SK-N-SH treated with all-trans-retinoic acid at 6 μM for 48 hours (cell line): ENCODE measurements around the gene ZFP92.

ENCODE experiments used
- ATAC-seq: fragments of 200-7000 bp; cut with Tn5 transposase; 3 replicates; pipeline ENCODE4 v1.9.1; 2020; ENCODE audit warnings: mild to moderate bottlenecking, moderate library complexity
- ARNTL ChIP-seq: fragments of 450-650 bp; formaldehyde crosslinking; IDR thresholded peaks from 2 replicates; pipeline ENCODE4 v1.5.0; 2020; ENCODE audit warnings: low read depth, mild to moderate bottlenecking, moderate library complexity, borderline replicate concordance
- BACH2 ChIP-seq: fragments of 250-450 bp; sonication (Bioruptor Pico); IDR thresholded peaks from 2 replicates; pipeline ENCODE4 v1.9.0; 2021; ENCODE audit warnings: mild to moderate bottlenecking, borderline replicate concordance
- CSDC2 ChIP-seq: fragments of 250-450 bp; sonication (Bioruptor Pico); IDR thresholded peaks from 2 replicates; pipeline ENCODE4 v1.5.0; 2020; ENCODE audit warnings: mild to moderate bottlenecking, moderate library complexity
- ESRRG ChIP-seq: fragments of 250-450 bp; sonication (Bioruptor Pico); IDR thresholded peaks from 2 replicates; pipeline ENCODE4 v1.6.1; 2021; ENCODE audit warnings: mild to moderate bottlenecking
- GLIS3 ChIP-seq: fragments of 250-450 bp; sonication (Bioruptor Pico); IDR thresholded peaks from 2 replicates; pipeline ENCODE4 v1.5.0; 2020; ENCODE audit warnings: mild to moderate bottlenecking, moderate library complexity
- ISL1 ChIP-seq: fragments of 250-450 bp; sonication (Bioruptor Pico); IDR thresholded peaks from 2 replicates; pipeline ENCODE4 v2.1.2; 2022; ENCODE audit warnings: mild to moderate bottlenecking, moderate library complexity
- OSR1 ChIP-seq: fragments of 250-450 bp; sonication (Bioruptor Pico); IDR thresholded peaks from 2 replicates; pipeline ENCODE4 v1.8.0; 2022; ENCODE audit warnings: moderate library complexity, mild to moderate bottlenecking, inconsistent platforms
- RARB ChIP-seq: fragments of 250-450 bp; sonication (Bioruptor Pico); IDR thresholded peaks from 2 replicates; pipeline ENCODE4 v1.8.0; 2021; ENCODE audit warnings: mild to moderate bottlenecking, moderate library complexity
- TOX ChIP-seq: fragments of 250-450 bp; sonication (Bioruptor Pico); IDR thresholded peaks from 2 replicates; pipeline ENCODE4 v1.8.0; 2021; ENCODE audit warnings: mild to moderate bottlenecking, moderate library complexity, borderline replicate concordance
- ZC3H10 ChIP-seq: fragments of 250-450 bp; sonication (Bioruptor Pico); IDR thresholded peaks from 2 replicates; pipeline ENCODE4 v1.5.1; 2021; ENCODE audit warnings: mild to moderate bottlenecking, moderate library complexity
- ZFP3 ChIP-seq: fragments of 250-450 bp; sonication (Bioruptor Pico); IDR thresholded peaks from 2 replicates; pipeline ENCODE4 v1.5.0; 2020; ENCODE audit warnings: mild to moderate bottlenecking, moderate library complexity
- ZFP30 ChIP-seq: fragments of 450-650 bp; formaldehyde crosslinking; IDR thresholded peaks from 2 replicates; pipeline ENCODE4 v1.5.0; 2022; ENCODE audit warnings: mild to moderate bottlenecking, moderate library complexity
- ZNF565 ChIP-seq: fragments of 450-650 bp; formaldehyde crosslinking; conservative IDR thresholded peaks from 2 replicates; pipeline ENCODE4 v1.5.0; 2020; ENCODE audit warnings: low read depth, mild to moderate bottlenecking, moderate library complexity
- ZNF70 ChIP-seq: fragments of 450-650 bp; formaldehyde crosslinking; IDR thresholded peaks from 2 replicates; pipeline ENCODE4 v1.5.0; 2020; ENCODE audit warnings: mild to moderate bottlenecking, moderate library complexity
- ZNF8 ChIP-seq: fragments of 450-650 bp; formaldehyde crosslinking; IDR thresholded peaks from 2 replicates; pipeline ENCODE4 v1.5.0; 2020; ENCODE audit warnings: mild to moderate bottlenecking, moderate library complexity
- TF ChIP-seq, protein P1 (sequence below): fragments of 250-450 bp; sonication (Bioruptor Pico); IDR thresholded peaks from 2 replicates; pipeline ENCODE4 v1.5.1; 2021; ENCODE audit warnings: mild to moderate bottlenecking, moderate library complexity
- TF ChIP-seq, protein P2 (sequence below): fragments of 250-450 bp; sonication (Bioruptor Pico); IDR thresholded peaks from 2 replicates; pipeline ENCODE4 v1.5.1; 2020; ENCODE audit warnings: low read depth, mild to moderate bottlenecking, moderate library complexity
- TF ChIP-seq, protein P3 (sequence below): fragments of 250-450 bp; sonication (Bioruptor Pico); IDR thresholded peaks from 2 replicates; pipeline ENCODE4 v1.8.0; 2021; ENCODE audit warnings: low read depth, mild to moderate bottlenecking, moderate library complexity, borderline replicate concordance
- TF ChIP-seq, protein P4 (sequence below): fragments of 250-450 bp; sonication (Bioruptor Pico); IDR thresholded peaks from 2 replicates; pipeline ENCODE4 v1.8.0; 2020; ENCODE audit warnings: mild to moderate bottlenecking, moderate library complexity, borderline replicate concordance
- TF ChIP-seq, protein P5 (sequence below): fragments of 250-450 bp; sonication (Bioruptor Pico); IDR thresholded peaks from 2 replicates; pipeline ENCODE4 v1.5.0; 2020; ENCODE audit warnings: mild to moderate bottlenecking, moderate library complexity

ZFP92 gene

DNA sequence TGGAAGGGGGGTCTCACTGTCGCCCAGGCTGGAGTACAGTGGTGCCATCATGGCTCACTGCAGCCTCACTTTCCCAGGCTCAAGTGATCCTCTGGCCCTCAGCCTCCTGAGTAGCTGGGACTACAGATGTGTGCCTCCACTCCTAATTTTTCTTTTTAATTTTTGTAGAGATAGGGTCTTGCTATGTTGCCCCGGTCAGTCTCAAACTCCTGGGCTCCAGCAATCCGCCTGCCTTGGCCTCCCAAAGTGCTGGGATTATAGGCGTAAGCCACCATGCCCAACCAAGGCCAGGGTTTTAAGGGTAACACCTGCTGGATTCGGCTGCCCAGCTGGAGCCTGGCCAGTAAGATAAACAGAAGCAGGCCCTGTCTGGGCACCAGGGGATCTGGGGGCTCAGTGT is 31.2 kb downstream of the ZFP92 start (continued):
- TF ChIP-seq, protein P1, sequence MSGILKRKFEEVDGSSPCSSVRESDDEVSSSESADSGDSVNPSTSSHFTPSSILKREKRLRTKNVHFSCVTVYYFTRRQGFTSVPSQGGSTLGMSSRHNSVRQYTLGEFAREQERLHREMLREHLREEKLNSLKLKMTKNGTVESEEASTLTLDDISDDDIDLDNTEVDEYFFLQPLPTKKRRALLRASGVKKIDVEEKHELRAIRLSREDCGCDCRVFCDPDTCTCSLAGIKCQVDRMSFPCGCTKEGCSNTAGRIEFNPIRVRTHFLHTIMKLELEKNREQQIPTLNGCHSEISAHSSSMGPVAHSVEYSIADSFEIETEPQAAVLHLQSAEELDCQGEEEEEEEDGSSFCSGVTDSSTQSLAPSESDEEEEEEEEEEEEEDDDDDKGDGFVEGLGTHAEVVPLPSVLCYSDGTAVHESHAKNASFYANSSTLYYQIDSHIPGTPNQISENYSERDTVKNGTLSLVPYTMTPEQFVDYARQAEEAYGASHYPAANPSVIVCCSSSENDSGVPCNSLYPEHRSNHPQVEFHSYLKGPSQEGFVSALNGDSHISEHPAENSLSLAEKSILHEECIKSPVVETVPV (CRISPR knock-in tag), result no peak
- TF ChIP-seq ZFP30 (CRISPR knock-in tag), result no peak

DNA sequence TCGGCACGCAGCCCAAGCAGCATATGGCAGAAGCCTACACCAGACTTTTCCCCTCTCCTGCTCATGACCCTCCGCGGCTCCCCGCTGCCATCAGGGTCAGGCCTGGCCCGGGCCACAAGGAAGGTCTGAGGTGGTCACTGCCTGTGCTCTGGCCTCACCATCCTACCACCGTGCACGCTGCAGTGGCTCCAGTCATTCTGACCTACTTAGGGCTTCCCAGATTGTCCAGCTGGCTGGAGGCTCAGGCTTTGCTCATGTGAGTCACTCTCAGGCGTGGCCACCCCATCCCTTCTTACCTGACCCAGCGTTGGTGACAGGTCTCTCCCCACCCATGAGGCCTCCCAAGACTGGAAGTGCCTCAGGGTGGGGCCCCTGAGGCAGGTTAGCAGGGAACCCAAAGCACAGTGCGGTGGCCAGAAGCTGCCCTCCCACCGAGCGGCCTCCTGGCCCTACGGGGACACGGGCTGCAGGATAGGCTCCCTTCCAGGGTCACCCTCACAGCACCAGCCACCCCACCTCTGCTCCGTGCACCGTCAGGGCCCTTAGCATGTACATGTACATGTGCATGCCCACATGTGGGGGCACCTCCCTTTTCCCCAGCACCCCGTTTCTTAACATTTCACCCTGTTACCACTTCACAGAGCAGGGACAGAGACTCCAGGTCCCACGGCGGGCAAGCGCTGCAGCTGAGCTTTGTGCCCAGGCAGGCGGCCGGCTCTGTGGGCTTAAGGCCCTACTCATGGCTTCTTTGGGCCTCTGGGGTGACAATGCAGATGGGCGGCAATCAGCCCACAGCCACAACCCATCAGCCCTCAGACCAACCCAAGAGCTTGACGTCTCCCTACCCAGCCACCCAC is 32.4 kb downstream of the ZFP92 start:
- TF ChIP-seq ZNF70 (CRISPR knock-in tag) (no peak), ESRRG (CRISPR knock-in tag) (no peak), ZFP3 (CRISPR knock-in tag) (no peak), ARNTL (CRISPR knock-in tag) (no peak), TOX (CRISPR knock-in tag) (no peak), ZNF565 (no peak)
- TF ChIP-seq, protein P2, sequence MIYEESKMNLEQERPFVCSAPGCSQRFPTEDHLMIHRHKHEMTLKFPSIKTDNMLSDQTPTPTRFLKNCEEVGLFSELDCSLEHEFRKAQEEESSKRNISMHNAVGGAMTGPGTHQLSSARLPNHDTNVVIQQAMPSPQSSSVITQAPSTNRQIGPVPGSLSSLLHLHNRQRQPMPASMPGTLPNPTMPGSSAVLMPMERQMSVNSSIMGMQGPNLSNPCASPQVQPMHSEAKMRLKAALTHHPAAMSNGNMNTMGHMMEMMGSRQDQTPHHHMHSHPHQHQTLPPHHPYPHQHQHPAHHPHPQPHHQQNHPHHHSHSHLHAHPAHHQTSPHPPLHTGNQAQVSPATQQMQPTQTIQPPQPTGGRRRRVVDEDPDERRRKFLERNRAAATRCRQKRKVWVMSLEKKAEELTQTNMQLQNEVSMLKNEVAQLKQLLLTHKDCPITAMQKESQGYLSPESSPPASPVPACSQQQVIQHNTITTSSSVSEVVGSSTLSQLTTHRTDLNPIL (CRISPR knock-in tag), result no peak
- ATAC-seq, result 0 out of 3 replicates have a peak, but pooled peaks have one; percentile 11

DNA sequence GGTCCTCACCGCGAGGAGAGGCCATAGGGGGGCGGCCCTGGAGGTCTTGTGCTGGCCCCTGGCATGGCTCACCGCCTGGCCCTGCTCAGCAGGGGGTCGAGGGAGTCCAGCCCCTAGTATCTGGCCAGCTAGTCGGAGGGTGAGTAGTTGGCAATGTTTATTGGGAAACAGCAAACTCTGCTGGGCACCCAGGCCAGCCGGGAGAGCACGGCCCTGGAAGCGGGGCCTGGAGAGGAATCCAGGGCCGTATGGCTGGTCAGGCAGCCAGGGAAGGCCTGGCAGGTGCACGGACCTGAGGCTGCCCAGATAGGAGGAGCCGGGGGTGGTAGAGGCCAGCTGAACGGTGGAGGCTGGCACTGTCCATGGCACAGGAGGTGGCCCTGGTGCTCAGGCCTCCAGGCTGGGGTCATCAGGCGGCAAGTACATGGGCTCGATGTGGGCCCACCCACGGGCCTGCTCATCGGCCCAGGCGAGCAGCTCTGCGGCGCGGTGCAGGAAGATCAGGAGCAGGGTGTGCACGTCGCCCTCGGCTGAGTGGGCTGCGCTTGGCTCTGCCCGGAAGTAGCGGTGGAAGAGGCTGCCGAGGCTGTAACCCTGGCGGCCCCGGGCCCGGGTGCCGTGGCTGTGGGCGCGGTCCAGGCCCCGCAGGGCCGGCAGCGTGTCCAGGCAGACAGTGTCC is 33.2 kb downstream of the ZFP92 start:
- ATAC-seq, result no peak; the same call in 2 of the 3 replicates
- no peak for TF ChIP-seq CSDC2 (CRISPR knock-in tag)

DNA sequence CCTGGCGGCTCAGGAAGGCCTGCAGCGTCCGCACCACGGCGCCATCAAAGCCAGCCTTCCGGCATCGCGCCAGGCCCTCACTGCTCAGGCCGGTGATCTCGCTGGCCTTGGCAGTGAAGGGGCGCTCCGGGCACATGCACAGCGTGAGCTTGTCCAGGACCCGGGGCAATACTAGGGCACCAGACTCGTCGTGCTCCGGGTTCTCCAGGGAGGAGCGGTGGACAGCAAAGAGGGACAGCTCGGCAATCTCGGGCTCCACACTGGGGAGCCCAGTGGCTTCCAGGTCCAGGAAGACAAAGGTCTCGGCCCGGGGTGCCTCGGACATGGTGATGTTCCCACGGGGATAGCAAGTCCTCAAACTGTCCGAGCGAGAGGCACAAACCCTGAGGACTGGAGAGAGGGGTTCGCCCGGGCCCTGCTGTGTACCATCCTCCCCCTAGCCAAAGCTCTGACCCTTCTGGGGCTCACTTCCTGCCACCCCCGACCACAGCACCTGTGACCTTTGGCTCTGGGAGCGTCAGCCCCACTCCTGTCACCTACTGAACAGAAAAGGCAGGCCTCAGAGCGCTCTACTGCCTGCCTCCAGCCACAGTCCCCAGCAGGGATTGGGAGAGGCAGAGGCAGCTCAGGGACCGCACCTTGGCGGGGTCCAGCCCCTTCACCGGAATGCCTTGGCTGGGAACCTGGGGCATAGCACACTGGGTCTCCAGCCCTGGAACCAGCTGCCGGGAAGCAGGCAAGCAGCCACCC is 34.0 kb downstream of the ZFP92 start:
- no peak; the same call in 2 of the 3 replicates for ATAC-seq
- no peak for TF ChIP-seq ZFP3 (CRISPR knock-in tag)
- TF ChIP-seq ZNF8 (CRISPR knock-in tag), result no peak
- TF ChIP-seq TOX (CRISPR knock-in tag), result no peak
- TF ChIP-seq RARB (CRISPR knock-in tag), result no peak
- TF ChIP-seq OSR1 (CRISPR knock-in tag), result no peak
- TF ChIP-seq, protein P3, sequence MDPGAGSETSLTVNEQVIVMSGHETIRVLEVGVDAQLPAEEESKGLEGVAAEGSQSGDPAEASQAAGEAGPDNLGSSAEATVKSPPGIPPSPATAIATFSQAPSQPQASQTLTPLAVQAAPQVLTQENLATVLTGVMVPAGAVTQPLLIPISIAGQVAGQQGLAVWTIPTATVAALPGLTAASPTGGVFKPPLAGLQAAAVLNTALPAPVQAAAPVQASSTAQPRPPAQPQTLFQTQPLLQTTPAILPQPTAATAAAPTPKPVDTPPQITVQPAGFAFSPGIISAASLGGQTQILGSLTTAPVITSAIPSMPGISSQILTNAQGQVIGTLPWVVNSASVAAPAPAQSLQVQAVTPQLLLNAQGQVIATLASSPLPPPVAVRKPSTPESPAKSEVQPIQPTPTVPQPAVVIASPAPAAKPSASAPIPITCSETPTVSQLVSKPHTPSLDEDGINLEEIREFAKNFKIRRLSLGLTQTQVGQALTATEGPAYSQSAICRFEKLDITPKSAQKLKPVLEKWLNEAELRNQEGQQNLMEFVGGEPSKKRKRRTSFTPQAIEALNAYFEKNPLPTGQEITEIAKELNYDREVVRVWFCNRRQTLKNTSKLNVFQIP (CRISPR knock-in tag), result no peak
- no peak for TF ChIP-seq BACH2 (CRISPR knock-in tag)
- no peak for TF ChIP-seq ISL1 (CRISPR knock-in tag)
- TF ChIP-seq, protein P4, sequence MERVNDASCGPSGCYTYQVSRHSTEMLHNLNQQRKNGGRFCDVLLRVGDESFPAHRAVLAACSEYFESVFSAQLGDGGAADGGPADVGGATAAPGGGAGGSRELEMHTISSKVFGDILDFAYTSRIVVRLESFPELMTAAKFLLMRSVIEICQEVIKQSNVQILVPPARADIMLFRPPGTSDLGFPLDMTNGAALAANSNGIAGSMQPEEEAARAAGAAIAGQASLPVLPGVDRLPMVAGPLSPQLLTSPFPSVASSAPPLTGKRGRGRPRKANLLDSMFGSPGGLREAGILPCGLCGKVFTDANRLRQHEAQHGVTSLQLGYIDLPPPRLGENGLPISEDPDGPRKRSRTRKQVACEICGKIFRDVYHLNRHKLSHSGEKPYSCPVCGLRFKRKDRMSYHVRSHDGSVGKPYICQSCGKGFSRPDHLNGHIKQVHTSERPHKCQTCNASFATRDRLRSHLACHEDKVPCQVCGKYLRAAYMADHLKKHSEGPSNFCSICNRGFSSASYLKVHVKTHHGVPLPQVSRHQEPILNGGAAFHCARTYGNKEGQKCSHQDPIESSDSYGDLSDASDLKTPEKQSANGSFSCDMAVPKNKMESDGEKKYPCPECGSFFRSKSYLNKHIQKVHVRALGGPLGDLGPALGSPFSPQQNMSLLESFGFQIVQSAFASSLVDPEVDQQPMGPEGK, result no peak
- TF ChIP-seq, protein P5, sequence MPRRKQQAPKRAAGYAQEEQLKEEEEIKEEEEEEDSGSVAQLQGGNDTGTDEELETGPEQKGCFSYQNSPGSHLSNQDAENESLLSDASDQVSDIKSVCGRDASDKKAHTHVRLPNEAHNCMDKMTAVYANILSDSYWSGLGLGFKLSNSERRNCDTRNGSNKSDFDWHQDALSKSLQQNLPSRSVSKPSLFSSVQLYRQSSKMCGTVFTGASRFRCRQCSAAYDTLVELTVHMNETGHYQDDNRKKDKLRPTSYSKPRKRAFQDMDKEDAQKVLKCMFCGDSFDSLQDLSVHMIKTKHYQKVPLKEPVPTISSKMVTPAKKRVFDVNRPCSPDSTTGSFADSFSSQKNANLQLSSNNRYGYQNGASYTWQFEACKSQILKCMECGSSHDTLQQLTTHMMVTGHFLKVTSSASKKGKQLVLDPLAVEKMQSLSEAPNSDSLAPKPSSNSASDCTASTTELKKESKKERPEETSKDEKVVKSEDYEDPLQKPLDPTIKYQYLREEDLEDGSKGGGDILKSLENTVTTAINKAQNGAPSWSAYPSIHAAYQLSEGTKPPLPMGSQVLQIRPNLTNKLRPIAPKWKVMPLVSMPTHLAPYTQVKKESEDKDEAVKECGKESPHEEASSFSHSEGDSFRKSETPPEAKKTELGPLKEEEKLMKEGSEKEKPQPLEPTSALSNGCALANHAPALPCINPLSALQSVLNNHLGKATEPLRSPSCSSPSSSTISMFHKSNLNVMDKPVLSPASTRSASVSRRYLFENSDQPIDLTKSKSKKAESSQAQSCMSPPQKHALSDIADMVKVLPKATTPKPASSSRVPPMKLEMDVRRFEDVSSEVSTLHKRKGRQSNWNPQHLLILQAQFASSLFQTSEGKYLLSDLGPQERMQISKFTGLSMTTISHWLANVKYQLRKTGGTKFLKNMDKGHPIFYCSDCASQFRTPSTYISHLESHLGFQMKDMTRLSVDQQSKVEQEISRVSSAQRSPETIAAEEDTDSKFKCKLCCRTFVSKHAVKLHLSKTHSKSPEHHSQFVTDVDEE (CRISPR knock-in tag), result no peak
- TF ChIP-seq GLIS3 (CRISPR knock-in tag), result no peak
- TF ChIP-seq ZC3H10 (CRISPR knock-in tag), result no peak
